ENCODE measurements around the gene NUDT7. TPM values are rescaled to one million over a fixed set of nuclear protein-coding genes. Genes with fewer than 3 reads are reported as not detected.

Gene NUDT7
- total RNA-seq, 1 donor from 2014 or later = 8.1 TPM

DNA sequence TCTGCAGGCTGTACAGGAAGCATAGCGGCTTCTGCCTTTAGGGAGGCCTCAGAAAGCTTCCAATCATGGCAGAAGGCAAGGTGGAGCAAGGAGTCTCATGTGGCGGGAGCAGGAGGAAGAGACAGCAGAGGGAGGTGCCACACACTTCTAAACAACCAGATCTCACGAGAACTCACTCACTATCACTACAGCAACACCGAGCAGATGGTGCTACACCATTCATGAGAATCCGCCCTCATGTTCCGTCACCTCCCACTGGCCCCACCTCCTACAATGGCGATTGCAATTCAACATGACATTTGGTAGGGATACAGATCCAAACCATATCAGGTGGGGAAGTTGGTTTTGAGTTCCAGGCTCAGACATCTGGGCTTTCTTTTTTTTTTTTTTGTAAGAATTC lies 31.9 kb upstream of the NUDT7 start:
- H3K27ac Mint-ChIP-seq = no peak overlapping the region
- H3K36me3 Mint-ChIP-seq (ENCODE audit: low read depth) = no peaks in the 10 kb centered on the region
- no peaks in the 10 kb centered on the region for H3K9me3 Mint-ChIP-seq
- no peak overlapping the region for H3K4me3 Mint-ChIP-seq (ENCODE audit: low read depth)
- intact Hi-C loops (cut with micrococcal nuclease) = no loop called here
- no peak for DNase-seq (ENCODE audit: low spot score)
- no peaks in the 10 kb centered on the region for H3K4me1 Mint-ChIP-seq (ENCODE audit: low read depth)
- H3K27me3 Mint-ChIP-seq (ENCODE audit: low read depth) = peaks cover 13% of the 10 kb centered on the region

DNA sequence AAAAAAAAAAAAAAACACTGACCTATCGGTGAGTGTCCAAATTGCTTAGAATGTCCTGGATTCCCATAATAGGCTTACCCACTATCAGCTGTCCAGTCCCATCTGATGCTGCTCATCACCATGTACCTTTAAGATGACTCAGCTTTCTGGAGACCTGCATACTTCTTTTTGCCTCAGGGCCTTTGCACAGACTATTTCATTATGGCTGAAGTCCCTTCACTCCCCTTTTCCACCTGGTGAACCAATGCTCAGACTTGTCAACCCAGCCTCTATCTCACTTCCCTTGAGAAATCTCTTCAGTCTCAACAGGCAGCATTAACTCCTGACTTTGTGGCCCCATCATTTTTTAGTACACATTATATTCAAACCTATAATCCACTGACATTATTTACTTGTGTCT lies 29.7 kb upstream of the NUDT7 start:
- H3K27ac Mint-ChIP-seq = no peak overlapping the region
- no peaks in the 10 kb centered on the region for H3K36me3 Mint-ChIP-seq (ENCODE audit: low read depth)
- intact Hi-C loops (cut with micrococcal nuclease) = no loop called here
- H3K9me3 Mint-ChIP-seq = no peaks in the 10 kb centered on the region
- no peaks in the 10 kb centered on the region for H3K4me1 Mint-ChIP-seq (ENCODE audit: low read depth)
- DNase-seq (ENCODE audit: low spot score) = no peak
- no peak overlapping the region for H3K4me3 Mint-ChIP-seq (ENCODE audit: low read depth)
- peaks cover 13% of the 10 kb centered on the region for H3K27me3 Mint-ChIP-seq (ENCODE audit: low read depth)

DNA sequence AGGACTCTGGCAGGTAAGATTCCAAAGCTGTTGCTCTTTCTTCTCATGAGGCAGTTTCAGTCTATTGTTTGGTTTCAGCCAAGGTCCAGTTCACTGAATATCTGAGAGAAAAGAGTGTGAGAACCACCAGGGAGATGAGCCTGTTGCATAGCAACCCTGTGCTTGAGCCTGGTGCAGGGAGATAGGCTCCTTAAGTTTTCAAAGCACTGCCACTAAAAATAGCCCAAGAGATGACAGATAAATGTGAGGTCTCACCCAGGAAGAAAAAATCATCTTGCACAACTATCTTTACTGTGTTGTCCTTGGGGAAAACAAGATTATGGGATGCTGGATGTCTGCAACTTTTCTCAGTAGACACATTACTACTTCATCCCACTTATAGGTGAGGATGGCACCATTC lies 26.2 kb upstream of the NUDT7 start:
- no peak for DNase-seq (ENCODE audit: low spot score)
- Mint-ChIP-seq H3K27me3 (ENCODE audit: low read depth) (peaks cover 7% of the 10 kb centered on the region), H3K36me3 (ENCODE audit: low read depth) (no peaks in the 10 kb centered on the region), H3K4me3 (ENCODE audit: low read depth) (no peak overlapping the region), H3K9me3 (no peaks in the 10 kb centered on the region), H3K4me1 (ENCODE audit: low read depth) (no peaks in the 10 kb centered on the region), H3K27ac (no peak overlapping the region)
- intact Hi-C loops (cut with micrococcal nuclease) = no loop called here

DNA sequence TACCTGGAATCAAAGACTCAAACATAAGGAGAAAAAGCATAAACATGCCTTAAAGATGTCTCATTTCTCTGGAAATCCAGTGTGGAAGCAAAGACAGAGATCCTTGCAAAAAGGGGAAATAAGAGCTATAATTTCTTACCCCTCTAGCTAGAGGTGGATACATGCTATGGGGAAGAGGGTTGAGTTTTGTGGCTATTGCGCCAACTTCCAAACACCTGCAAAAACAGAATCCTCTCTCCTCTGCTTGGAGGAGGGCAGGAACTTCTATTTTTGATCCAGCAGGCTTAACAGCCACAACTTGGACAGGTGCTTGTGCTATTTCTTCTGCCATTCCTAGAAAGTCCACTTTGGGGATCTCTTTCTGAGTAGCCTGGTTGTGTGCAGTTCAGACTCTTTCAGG lies 21.5 kb upstream of the NUDT7 start:
- H3K9me3 Mint-ChIP-seq = no peaks in the 10 kb centered on the region
- H3K36me3 Mint-ChIP-seq (ENCODE audit: low read depth) = no peaks in the 10 kb centered on the region
- no peak overlapping the region for H3K4me3 Mint-ChIP-seq (ENCODE audit: low read depth)
- H3K27ac Mint-ChIP-seq = no peak overlapping the region
- peaks cover 6% of the 10 kb centered on the region for H3K27me3 Mint-ChIP-seq (ENCODE audit: low read depth)
- intact Hi-C loops (cut with micrococcal nuclease) = no loop called here
- H3K4me1 Mint-ChIP-seq (ENCODE audit: low read depth) = no peaks in the 10 kb centered on the region
- no peak for DNase-seq (ENCODE audit: low spot score)

DNA sequence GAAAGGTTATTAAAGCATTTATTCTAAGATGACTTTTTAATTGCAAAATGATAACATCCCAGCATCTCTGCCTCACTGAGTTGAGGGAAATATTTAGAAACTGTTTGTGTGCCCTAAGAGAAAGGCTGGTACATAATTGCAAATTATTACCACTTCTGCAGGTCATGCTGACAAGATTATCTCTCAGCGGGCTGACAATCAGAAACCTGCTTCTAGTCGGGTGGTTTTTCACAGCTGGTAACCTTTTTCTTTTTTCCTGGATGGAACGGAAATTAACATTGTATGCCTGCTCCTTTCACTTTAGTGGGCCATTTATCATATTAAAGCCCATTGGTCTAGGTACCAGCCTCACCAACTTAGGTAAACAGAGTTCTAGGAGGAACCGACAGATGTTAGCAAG lies 17.0 kb upstream of the NUDT7 start:
- H3K27ac Mint-ChIP-seq = no peak overlapping the region

DNA sequence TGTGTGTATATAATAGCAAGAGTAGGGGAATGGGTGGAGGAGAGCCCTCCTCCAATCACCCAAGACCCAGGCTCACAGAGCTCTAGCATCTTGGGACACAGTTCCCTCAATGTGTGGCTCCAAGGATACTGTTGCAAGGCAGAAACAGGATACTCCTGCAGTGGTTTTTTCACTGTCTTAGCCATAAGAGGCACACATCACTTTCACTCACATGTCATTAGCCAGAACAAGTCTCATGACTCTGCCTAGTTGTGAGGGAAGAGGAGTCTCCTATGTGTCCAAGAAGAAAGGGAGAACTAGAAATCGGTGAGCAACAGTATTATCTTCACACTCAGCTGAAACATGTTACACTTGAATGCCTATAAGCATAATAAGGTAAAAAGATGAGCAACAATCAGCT lies 11.1 kb upstream of the NUDT7 start:
- Mint-ChIP-seq H3K9me3 (no peaks in the 10 kb centered on the region), H3K36me3 (ENCODE audit: low read depth) (no peaks in the 10 kb centered on the region), H3K27me3 (ENCODE audit: low read depth) (peaks cover 3% of the 10 kb centered on the region), H3K4me3 (ENCODE audit: low read depth) (no peak overlapping the region), H3K4me1 (ENCODE audit: low read depth) (peaks cover 2% of the 10 kb centered on the region), H3K27ac (no peak overlapping the region)
- DNase-seq (ENCODE audit: low spot score) = no peak
- intact Hi-C loops (cut with micrococcal nuclease) = no loop called here

More for the DNA sequence above, 17.0 kb upstream of the NUDT7 start:
- Mint-ChIP-seq H3K27me3 (ENCODE audit: low read depth) (peaks cover 5% of the 10 kb centered on the region), H3K9me3 (no peaks in the 10 kb centered on the region), H3K36me3 (ENCODE audit: low read depth) (no peaks in the 10 kb centered on the region), H3K4me3 (ENCODE audit: low read depth) (no peak overlapping the region), H3K4me1 (ENCODE audit: low read depth) (no peaks in the 10 kb centered on the region)
- intact Hi-C loops (cut with micrococcal nuclease) = no loop called here
- DNase-seq (ENCODE audit: low spot score) = no peak

DNA sequence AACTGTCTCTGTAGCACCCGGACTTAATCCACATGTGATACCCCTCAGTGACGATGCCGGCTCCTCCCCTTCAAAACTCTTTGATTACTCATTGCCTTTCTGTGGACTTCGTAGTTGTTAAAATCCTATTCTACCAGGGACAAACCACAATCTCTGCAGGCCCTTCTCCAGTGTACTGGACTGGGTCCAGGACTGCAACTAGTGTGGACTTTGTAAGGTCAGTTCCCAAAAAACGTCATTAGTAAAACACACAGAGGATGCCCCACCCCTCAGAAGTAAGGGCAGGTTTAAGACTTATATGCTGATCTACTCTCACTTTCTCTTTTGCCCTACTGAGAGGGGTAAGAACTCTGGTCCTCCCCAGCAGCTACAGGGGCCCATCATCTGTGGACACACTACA lies 10.5 kb upstream of the NUDT7 start:
- H3K4me3 Mint-ChIP-seq (ENCODE audit: low read depth) = no peak overlapping the region
- peaks cover 2% of the 10 kb centered on the region for H3K4me1 Mint-ChIP-seq (ENCODE audit: low read depth)
- no peaks in the 10 kb centered on the region for H3K9me3 Mint-ChIP-seq

DNA sequence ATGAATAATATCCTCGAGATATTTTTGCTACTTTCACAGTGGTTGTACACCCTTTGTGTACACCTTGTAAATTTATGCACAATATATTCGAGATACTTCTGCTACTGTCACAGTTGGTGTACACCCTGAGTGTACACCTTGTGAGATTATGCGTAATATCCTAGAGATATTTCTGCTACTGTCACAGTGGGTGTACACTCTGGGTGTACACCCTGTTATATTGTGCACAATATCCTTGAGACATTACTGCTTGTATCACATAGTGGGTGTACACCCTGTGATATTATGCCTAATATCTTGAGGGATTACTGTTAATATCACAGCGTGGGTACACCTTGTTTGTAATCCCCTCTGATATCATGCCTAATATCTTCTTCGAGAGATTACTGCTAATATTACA lies 7.2 kb upstream of the NUDT7 start:
- Mint-ChIP-seq H3K27me3 (ENCODE audit: low read depth) (no peaks in the 10 kb centered on the region), H3K9me3 (no peaks in the 10 kb centered on the region), H3K4me3 (ENCODE audit: low read depth) (no peak overlapping the region), H3K4me1 (ENCODE audit: low read depth) (peaks cover 2% of the 10 kb centered on the region), H3K36me3 (ENCODE audit: low read depth) (no peaks in the 10 kb centered on the region), H3K27ac (no peak overlapping the region)
- no peak for DNase-seq (ENCODE audit: low spot score)
- intact Hi-C loops (cut with micrococcal nuclease) = no loop called here

More for the DNA sequence above, 10.5 kb upstream of the NUDT7 start:
- no peak for DNase-seq (ENCODE audit: low spot score)
- Mint-ChIP-seq H3K27me3 (ENCODE audit: low read depth) (peaks cover 3% of the 10 kb centered on the region), H3K27ac (no peak overlapping the region), H3K36me3 (ENCODE audit: low read depth) (no peaks in the 10 kb centered on the region)
- intact Hi-C loops (cut with micrococcal nuclease) = no loop called here

DNA sequence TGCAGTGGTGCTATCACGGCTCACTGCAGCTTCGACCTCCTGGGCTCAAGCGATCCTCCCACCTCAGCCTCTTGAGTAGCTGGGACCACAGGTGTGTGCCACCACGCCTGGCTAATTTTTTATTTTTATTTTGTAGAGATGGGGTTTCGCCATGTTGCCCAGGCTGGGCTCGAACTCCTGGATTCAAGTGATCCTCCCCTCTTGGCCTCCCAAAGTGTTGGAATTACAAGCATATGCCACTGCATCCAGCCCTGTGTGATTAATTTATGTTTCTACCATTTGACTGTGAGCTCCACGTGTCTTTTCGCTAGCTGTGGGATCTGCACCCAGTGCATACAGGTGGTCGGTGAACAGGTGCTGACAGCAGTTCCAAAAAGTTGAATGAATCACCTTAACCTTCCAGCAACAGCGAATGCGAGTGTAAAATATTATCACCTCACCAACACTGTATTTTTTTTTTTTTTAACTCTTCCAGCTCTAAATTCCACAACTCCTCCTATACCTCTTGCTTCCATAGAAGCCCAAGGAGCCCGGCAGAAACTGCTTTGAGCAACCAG lies 484 bp upstream of the NUDT7 start:
- peaks cover 9% of the 10 kb centered on the region for H3K36me3 Mint-ChIP-seq (ENCODE audit: low read depth)
- peak overlapping the region; percentile 81 for H3K4me3 Mint-ChIP-seq (ENCODE audit: low read depth)
- H3K4me1 Mint-ChIP-seq (ENCODE audit: low read depth) = peaks cover 11% of the 10 kb centered on the region
- H3K27ac Mint-ChIP-seq = peak overlapping the region; percentile 71
- peaks cover 5% of the 10 kb centered on the region for H3K9me3 Mint-ChIP-seq
- intact Hi-C loops (cut with micrococcal nuclease) = loop anchor here (1.0 kb wide), 2 partner anchors 377 to 531 kb away; partner anchors contain the start of genes MON1B and WWOX
- no peak for DNase-seq (ENCODE audit: low spot score)
- H3K27me3 Mint-ChIP-seq (ENCODE audit: low read depth) = no peaks in the 10 kb centered on the region

DNA sequence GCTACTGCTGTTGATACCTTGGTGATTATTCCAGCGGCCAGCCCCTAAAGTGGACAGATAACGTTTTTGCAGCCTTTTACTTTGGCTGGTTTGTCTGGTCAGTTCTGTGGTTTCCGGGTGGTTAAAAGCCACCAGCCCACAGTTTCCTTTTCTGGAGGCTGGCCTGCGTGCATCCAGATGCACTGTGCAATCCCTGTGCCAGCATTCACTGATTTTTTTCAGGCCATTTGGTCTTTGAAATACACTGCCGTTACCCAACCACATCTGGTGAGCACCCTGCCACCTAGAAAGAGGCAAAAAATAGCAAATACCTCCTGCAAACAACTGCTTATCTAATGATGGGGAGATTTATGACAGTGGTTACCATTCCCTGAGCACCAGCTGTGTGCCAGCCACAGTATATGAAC lies 797 bp downstream of the NUDT7 start:
- intact Hi-C loops (cut with micrococcal nuclease) = no loop called here
- Mint-ChIP-seq H3K4me3 (ENCODE audit: low read depth) (peak overlapping the region; percentile 81), H3K27me3 (ENCODE audit: low read depth) (no peaks in the 10 kb centered on the region), H3K4me1 (ENCODE audit: low read depth) (peaks cover 11% of the 10 kb centered on the region), H3K27ac (peak overlapping the region; percentile 40), H3K36me3 (ENCODE audit: low read depth) (peaks cover 11% of the 10 kb centered on the region), H3K9me3 (peaks cover 8% of the 10 kb centered on the region)
- peak; percentile 10 for DNase-seq (ENCODE audit: low spot score)

DNA sequence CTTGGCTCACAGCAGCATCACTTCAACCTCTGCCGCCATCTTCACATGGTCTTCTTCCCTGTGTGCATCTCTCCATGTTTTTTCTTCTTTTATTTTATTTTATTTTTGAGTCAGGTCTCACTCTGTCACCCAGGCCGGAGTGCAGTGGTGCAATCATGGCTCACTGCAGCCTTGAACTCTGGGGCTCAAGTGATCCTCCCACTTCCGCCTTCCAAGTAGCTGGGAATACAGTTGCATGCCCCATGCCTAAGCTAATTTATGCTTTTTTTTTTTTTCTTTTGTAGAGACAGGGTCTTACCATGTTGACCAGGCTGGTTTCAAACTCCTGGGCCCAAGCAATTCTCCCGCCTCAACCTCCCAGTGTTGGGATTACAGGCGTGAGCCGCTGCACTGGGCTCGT lies 1.9 kb downstream of the NUDT7 start:
- Mint-ChIP-seq H3K36me3 (ENCODE audit: low read depth) (peaks cover 11% of the 10 kb centered on the region), H3K4me1 (ENCODE audit: low read depth) (peaks cover 11% of the 10 kb centered on the region), H3K27ac (no peak overlapping the region), H3K4me3 (ENCODE audit: low read depth) (peak overlapping the region; percentile 63), H3K27me3 (ENCODE audit: low read depth) (no peaks in the 10 kb centered on the region), H3K9me3 (peaks cover 8% of the 10 kb centered on the region)
- intact Hi-C loops (cut with micrococcal nuclease) = no loop called here
- DNase-seq (ENCODE audit: low spot score) = no peak

DNA sequence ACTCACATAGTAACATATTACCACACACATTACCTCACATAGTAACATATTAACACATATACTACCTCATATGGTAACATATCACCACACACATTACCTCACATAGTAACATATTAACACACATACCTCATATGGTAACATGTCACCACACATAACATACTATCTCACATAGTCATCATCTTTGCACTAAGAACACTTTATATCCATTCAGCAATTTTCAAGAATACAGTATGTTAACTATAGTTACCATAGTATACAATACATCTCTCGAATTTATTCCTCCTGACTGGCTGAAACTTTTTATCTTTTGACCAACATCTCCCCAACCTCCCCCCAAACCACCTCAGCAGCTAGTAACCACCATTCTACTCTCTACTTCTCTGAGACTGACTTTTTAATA lies 7.6 kb downstream of the NUDT7 start:
- DNase-seq (ENCODE audit: low spot score) = no peak
- no peaks in the 10 kb centered on the region for H3K27me3 Mint-ChIP-seq (ENCODE audit: low read depth)
- H3K4me1 Mint-ChIP-seq (ENCODE audit: low read depth) = peaks cover 3% of the 10 kb centered on the region
- intact Hi-C loops (cut with micrococcal nuclease) = no loop called here
- peaks cover 11% of the 10 kb centered on the region for H3K9me3 Mint-ChIP-seq
- H3K36me3 Mint-ChIP-seq (ENCODE audit: low read depth) = peaks cover 18% of the 10 kb centered on the region
- H3K4me3 Mint-ChIP-seq (ENCODE audit: low read depth) = no peak overlapping the region
- no peak overlapping the region for H3K27ac Mint-ChIP-seq

DNA sequence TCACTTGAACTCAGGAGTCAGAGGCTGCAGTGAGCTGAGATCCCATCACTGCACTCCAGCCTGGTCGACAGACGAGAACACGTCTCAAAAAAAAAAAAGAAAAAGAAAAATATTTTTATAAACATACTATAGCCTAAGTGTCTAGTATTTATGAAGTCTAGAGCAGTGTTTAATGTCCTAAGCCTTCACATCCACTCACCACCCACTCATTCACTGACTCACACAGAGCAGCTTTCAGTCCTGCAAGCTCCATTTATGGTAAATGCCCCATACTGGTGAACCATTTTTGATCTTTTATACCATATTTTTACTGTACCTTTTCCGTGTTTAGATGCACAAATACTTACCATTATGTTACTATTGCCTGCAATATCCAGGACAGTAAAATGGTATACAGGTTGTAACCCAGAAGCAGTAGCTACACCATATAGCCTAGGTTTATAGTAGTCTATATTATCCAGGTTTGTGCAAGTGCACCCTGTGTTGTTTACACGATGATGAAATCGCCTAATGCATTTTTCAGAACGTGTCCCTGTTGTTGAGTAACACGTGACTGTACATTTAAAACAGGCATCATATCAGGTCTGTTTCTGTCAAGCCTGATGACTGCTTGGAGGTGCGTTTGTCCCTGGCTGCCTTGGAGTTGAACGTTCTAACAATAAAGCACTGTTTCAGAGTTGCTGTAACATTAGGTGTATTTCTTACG lies 10.1 kb downstream of the NUDT7 start:
- intact Hi-C loops (cut with micrococcal nuclease) = no loop called here
- Mint-ChIP-seq H3K27ac (no peak overlapping the region), H3K4me3 (ENCODE audit: low read depth) (no peak overlapping the region), H3K9me3 (peaks cover 8% of the 10 kb centered on the region), H3K36me3 (ENCODE audit: low read depth) (peaks cover 7% of the 10 kb centered on the region), H3K4me1 (ENCODE audit: low read depth) (peaks cover 7% of the 10 kb centered on the region), H3K27me3 (ENCODE audit: low read depth) (no peaks in the 10 kb centered on the region)
- no peak for DNase-seq (ENCODE audit: low spot score)

Data from activated T-helper 2 cell treated with anti-CD3 and anti-CD28 coated beads, Interferon-gamma antibody, Interleukin-2, Interleukin-4, amounts not matched to agents 10 μg/mL and 5 μg/mL and 100 μg/mL, durations not matched to agents 14 hours and 24 hours and 36 hours (primary cell).